HG03108 (cell line): ENCODE measurements around the gene ALK.

Source experiments
- ATAC-seq: cut with Tn5 transposase; IDR thresholded peaks from one replicate; pipeline ENCODE4 v1.9.1; 2021; ENCODE audit warnings: moderate library complexity; ENCODE audit not compliant: unreplicated experiment

The ALK gene

GRCh38 chr2:29426354-29426753, 495.0 kb downstream of the ALK start:
- no peak for ATAC-seq

- ATAC-seq, result no peak
These were observed 495.5 kb downstream of the ALK start for GRCh38 chr2:29425866-29426265.

GRCh38 chr2:29423061-29423666, 498.2 kb downstream of the ALK start:
- ATAC-seq, result no peak

GRCh38 chr2:29420999-29421782, 500.2 kb downstream of the ALK start:
- ATAC-seq, result no peak

GRCh38 chr2:29420464-29420863, 500.9 kb downstream of the ALK start:
- no peak for ATAC-seq

- ATAC-seq, result no peak
These were observed 503.8 kb downstream of the ALK start for GRCh38 chr2:29417630-29418029.

GRCh38 chr2:29412197-29412925, 509.0 kb downstream of the ALK start:
- ATAC-seq, result no peak

GRCh38 chr2:29405707-29406106, 515.7 kb downstream of the ALK start:
- ATAC-seq, result no peak

GRCh38 chr2:29405266-29405665, 516.1 kb downstream of the ALK start:
- ATAC-seq, result no peak

- ATAC-seq, result no peak
These were observed 519.4 kb downstream of the ALK start for GRCh38 chr2:29401994-29402393.

GRCh38 chr2:29400930-29401653, 520.3 kb downstream of the ALK start:
- no peak for ATAC-seq

- ATAC-seq, result no peak
These were observed 522.8 kb downstream of the ALK start for GRCh38 chr2:29398384-29399237.

GRCh38 chr2:29397713-29398112, 523.7 kb downstream of the ALK start:
- ATAC-seq, result no peak

- ATAC-seq, result no peak
These were observed 524.3 kb downstream of the ALK start for GRCh38 chr2:29397039-29397438.

GRCh38 chr2:29394981-29395350, 526.4 kb downstream of the ALK start:
- ATAC-seq, result no peak

- no peak for ATAC-seq
These were observed 526.9 kb downstream of the ALK start for GRCh38 chr2:29394311-29394980.

- ATAC-seq, result no peak
These were observed 527.7 kb downstream of the ALK start for GRCh38 chr2:29393676-29394075.

- ATAC-seq, result no peak
These were observed 528.6 kb downstream of the ALK start for GRCh38 chr2:29392774-29393173.

- no peak for ATAC-seq
These were observed 531.2 kb downstream of the ALK start for GRCh38 chr2:29390136-29390535.

GRCh38 chr2:29389686-29390085, 531.7 kb downstream of the ALK start:
- ATAC-seq, result no peak
